Activated CD4-positive, alpha-beta T cell treated with anti-CD3 and anti-CD28 coated beads for 48 hours (primary cell): ENCODE data around the gene PEX16.
"Not testable (repeated sequence)": the region's sequence is repeated elsewhere in the genome, so short reads cannot be mapped to it uniquely, and the experiment has no call there.

Source experiments
- DNase-seq: peaks from one replicate; pipeline ENCODE4 v3.0.0-alpha.2; 2020

PEX16 gene

DNA sequence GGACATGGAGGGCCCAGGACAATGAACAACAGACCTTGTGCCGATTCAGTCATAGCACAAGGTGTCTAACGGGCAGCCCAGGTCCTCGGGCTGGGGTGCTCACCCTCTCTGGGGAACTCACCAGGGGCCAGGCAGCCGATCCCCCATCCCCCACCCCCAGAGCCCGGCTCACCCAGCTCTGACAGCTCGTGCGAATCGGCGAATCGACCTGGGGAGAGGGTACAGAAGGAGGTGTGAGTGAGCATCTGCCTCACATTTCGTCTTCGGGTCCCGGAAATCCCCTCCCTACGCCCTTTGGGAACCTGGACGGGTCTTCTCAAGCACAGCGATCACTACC, 423 bp downstream of the PEX16 start:
- DNase-seq, result peak; percentile 43

GRCh38 chr11:45915446-45915845, 2.2 kb downstream of the PEX16 start:
- no peak for DNase-seq

DNA sequence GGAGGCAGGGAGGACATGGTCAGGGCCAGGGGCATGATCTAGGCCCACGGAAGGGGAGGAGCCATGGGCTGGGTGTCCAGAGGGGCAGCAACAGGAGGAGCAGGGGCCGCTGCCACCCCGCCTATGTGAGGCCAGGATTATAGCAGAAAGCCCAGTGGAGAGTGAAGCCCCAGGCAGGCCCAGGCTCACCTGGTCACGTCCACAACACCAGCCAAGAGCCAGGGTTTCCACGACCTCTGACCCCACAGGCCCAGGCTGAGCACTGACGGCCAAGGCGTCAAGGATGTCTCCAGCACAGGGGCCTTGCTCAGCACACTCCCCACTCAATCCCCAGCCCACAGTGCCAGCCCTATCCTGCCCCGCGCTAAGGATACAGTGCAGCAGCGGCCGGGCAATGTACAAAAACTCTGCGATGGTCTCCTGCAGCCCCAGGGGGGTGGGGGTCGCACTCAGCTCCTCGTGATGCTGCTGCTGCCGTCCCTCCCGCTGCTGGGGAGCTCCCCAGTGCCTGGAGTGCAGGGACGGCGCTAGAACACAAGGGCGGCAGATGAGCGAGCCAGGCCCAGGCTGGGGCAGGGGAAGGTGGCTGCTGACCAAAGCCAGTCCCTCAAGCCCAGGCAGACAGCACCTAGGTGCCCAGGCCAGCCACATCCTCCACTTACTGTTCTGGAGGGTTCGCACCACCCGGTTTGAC, 3.6 kb downstream of the PEX16 start:
- DNase-seq, result no peak

DNA sequence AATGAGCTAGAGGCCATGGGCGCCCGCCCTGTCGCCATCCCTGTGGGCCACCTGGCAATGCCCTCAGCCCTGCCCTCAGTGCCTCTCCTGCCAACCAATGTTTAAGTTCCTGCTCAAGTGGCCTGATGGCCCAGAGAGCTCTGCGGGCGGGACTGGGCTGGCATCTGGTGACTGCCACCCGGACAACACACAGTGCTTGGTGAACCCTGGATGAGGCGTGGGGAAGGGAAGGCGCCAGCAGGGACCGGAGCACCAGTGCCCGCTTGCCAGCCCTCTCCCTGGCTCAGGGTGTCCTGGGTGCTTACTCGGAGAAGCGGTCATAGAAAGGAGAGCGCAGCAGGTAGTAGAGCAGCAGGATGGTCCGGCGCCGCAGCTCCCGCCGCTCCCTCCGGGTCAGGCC, 4.2 kb downstream of the PEX16 start:
- no peak for DNase-seq

DNA sequence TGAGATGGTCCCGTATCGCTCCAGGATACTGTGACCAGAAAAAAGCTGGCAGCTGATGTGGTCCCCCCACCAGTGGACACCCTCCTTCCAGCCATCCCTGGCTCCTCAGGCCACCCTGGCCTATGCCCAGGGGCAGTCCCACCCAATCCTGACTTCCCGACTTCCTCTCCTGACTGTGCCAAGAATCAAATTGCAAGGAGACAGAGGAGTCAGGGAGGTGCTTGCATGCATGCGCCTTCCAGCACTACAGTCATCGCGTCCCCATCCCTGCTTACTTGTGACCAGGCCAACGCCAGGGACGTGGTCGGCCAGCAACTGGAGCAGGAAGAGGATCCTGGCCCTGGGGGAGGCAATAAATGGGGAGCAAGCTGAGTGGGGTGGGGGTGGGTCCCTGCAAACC, 7.1 kb downstream of the PEX16 start:
- no peak for DNase-seq

DNA sequence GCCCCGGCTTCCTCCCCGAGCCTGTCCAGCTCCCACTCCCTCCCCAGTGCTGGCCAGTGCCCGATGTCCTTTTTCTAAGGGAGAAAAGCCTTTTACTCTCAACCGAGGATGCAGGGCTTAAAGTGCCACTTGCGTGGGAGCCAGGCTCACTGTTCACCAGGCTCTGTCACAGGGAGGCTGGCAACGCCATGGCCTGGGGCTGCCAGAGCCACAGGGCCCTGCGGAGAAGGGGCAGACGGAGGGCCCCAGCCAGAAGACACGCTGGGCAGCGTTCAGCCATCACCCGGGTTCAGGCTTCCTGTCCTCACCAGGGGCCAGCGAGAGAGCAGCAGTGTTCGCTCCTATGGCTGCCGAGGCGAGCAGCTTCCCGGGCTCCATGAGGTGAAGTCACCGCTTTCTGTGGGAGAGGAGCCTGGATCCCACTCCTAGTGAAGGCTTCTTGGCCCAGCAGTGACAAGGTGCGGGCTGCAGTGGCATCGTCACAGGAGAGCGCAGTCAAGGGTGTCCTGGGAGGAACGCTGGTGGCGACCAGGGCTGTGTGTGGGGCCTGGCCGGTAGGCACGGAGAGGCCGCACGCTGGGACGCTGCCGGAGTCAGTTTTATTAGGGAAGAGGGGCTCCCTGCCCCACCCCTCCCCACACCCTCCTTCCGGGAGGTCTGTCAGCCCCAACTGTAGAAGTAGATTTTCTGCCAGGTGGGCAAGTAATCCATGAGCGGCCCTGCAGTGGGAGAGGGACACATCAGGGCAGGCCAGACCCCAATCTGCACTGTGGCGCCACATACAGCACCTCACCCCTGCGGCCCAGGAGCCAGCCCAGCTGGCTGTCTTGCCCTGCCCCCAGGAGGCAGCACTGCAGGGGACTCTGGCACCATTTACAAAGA, 7.8 kb downstream of the PEX16 start:
- DNase-seq, result no peak

DNA sequence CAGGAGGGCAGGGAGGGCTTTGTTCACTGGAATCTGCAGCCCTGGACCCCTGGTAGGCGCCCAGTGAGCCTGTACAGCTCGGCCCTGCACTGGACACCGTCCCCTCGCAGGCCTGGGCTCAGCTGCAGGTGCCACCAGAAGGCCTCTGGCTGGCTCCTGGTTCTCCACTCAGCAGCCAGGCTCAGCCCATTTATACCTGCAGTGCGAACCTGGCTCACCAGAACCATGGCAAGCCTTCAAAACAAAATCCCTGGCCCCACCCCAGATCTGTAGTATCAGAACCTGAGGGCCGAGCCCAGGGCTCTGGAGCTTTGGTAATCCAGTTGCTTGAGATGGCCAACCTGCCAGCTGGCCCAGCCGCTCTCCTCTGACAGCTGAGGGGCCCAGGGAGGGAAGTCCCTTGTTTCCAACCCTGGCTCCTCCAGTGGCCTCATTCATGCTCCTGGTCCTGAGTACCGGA, 9.7 kb downstream of the PEX16 start:
- DNase-seq, result no peak

DNA sequence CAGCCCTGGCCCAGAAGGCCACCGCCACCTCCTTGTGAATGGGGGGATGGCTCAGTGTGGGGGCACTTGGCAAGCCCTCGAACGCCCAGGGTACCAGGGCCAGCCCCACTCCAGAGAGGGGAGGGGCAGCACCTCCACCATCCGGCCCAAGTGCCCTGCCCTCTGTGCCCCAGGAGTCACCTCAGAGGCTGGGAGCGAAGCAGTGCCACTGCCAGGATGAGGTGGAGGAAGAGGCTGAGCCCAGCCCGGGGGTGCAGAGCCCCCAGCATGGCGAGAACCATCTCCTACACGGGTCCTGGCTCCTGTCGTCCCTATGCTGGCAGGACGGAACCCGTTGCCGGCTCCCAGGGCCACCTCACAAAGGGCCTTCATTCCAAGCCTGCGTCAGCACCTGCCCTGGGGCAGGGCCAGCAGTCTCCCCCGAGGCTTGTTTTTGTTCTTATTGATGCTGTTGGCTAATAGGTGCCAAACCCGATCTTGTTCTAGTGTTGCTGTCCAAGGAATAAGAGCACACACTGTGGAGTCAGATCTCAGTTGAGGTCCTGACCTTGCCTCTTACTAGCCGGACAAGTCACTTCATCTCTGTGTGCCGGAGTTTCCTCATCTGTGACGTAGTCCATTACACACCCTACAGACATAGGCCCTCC, 10.6 kb downstream of the PEX16 start, which contains the start of gene FREY1:
TSS of gene FREY1 (minus strand) at position 307 of the 647 bp plus-strand sequence. CDS start at position 281, 26 bp downstream.
- no peak for DNase-seq

DNA sequence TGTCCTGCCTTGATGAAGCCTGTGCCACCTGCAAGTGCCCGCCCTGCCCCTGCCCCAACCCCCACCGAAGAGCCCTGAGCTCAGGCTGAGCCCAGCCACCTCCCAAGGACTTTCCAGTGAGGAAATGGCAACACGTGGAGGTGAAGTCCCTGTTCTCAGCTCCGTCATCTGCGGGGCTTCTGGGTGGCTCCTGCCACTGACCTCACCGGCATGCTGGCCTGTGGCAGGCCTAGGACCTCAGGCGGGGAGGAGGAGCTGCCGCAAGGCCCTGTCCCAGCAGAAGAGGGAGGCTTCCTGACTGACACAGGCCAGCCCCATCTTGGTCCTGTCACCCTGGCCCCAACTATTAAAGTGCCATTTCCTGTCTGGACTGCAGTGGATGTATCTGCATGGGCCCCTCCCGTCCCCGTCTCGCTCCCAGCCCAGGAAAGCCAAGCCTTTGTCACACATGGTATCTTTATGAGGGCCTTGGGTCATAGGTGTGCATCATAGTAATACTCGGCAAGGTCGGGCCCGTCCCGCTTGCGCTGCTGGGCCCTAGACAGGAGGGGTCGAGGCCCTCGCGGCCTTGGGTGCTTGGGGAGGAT, 11.5 kb downstream of the PEX16 start:
- no peak for DNase-seq

GRCh38 chr11:45905576-45905975, 12.1 kb downstream of the PEX16 start:
- not testable (repeated sequence) for DNase-seq

- DNase-seq, result no peak
These were observed 12.6 kb downstream of the PEX16 start for GRCh38 chr11:45905095-45905494.

DNA sequence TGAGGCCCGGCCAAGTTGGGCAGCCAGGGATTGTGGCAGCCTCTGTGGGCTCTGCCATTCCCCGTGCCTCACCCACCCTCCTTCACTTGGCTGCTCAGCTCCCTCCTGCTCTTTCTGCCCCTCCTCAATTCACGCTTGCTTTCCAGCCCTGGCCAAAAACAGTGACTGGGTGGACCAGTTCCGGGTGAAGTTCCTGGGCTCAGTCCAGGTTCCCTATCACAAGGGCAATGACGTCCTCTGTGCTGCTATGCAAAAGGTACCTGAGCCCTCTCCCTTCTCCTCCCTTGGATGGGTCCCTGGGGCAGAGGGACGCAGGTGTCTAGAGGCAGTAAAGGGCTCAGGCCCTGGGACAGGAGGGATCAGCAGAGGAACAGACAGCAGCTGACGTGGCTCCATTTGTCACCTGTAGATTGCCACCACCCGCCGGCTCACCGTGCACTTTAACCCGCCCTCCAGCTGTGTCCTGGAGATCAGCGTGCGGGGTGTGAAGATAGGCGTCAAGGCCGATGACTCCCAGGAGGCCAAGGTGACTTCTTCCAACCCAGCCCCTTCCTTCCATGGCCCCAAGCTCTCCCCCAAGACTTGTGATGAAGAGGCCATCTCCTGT, 13.3 kb downstream of the PEX16 start:
- no peak for DNase-seq

DNA sequence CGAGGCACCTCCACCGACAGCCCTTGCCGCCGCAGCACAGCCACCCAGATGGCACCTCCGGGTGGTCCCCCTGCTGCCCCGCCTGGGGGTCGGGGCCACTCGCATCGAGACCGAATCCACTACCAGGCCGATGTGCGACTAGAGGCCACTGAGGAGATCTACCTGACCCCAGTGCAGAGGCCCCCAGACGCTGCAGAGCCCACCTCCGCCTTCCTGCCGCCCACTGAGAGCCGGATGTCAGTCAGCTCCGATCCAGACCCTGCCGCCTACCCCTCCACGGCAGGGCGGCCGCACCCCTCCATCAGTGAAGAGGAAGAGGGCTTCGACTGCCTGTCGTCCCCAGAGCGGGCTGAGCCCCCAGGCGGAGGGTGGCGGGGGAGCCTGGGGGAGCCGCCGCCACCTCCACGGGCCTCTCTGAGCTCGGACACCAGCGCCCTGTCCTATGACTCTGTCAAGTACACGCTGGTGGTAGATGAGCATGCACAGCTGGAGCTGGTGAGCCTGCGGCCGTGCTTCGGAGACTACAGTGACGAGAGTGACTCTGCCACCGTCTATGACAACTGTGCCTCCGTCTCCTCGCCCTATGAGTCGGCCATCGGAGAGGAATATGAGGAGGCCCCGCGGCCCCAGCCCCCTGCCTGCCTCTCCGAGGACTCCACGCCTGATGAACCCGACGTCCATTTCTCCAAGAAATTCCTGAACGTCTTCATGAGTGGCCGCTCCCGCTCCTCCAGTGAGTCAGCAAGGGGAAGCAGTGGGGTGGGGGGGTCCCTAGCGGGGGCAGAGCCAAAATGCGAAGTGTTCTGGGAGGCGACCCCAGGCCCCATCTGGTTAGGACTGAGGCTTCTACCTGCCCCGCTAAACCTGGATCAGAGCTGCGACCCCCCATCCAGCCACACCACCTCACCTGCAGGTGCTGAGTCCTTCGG, 15.0 kb downstream of the PEX16 start:
- DNase-seq, result no peak

DNA sequence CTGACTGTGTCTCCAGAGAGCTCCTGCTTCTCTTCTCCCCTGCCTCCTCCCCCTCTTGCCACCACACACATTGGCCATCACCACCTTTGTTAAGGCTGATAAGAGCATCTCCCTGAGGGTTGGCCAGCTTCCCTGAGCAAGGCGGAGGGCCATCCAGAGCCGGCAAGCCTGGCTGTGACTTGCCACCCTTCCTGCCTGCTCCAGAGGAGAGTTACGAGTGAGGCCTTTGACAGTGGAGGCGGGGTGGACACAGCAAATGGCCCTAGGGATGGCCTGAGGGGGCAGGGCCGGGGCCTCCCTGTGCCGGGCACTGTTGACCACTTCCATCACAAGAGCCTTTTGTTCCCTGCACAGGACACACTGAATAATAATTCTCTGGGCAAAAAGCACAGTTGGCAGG, 16.1 kb downstream of the PEX16 start:
- no peak for DNase-seq

GRCh38 chr11:45900916-45901617, 16.6 kb downstream of the PEX16 start:
- no peak for DNase-seq

DNA sequence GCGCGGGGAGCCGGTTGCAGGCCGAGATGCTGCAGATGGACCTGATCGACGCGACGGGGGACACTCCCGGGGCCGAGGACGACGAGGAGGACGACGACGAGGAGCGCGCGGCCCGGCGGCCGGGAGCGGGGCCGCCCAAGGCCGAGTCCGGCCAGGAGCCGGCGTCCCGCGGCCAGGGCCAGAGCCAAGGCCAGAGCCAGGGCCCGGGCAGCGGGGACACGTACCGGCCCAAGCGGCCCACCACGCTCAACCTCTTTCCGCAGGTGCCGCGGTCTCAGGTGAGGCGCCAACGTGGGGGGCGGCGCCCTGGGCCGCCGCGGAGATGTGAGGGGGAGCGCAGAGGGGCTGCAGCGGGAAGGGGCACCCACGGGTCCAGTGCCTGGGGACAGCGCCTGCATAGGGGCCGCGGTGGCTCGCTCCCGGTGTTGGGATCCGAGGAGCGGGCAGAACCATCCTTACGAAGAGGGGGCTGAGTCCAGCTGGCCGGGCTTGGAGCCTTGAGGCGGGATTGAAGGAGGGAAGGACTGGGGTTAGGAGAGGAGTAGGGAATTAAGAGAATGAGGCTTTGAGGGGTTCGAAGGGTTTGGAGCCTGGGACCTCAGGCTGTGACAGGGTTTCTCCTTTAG, 17.4 kb downstream of the PEX16 start:
- not testable (repeated sequence) for DNase-seq

GRCh38 chr11:45899448-45900174, 18.1 kb downstream of the PEX16 start:
- DNase-seq, result peak; percentile 71

DNA sequence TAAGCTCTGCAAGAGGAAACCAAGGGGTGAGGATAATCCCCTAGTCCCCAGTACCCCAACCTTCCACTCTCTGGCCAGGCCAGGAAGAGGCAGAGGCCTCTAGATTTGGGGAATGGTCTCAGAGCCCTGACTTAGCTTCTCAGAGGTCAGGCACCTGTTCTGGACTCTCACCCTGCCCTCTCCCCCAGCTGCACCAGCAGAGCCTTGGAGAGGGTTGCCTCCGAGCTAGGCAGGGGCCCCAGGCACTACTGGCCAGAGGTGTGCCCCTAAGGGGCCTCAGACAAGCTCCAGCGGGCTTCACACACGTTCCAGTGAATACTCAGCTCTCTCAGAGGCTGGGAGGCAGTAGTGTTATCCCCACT, 18.6 kb downstream of the PEX16 start:
- DNase-seq, result no peak

- no peak for DNase-seq
These were observed 20.1 kb downstream of the PEX16 start for GRCh38 chr11:45897556-45897955.

GRCh38 chr11:45896422-45896984, 21.2 kb downstream of the PEX16 start:
- no peak for DNase-seq
